RKO (cell line): ENCODE measurements around the gene CBLB.
A peak's percentile ranks its signal among the peaks of the same experiment; 100 is the strongest.
"Not testable (repeated sequence)": the region's sequence is repeated elsewhere in the genome, so short reads cannot be mapped to it uniquely, and the experiment has no call there.

Experiments used
- DNase-seq: peaks from one replicate; pipeline ENCODE4 v3.0.0-alpha.2; 2016; ENCODE audit warnings: low spot score

Gene CBLB

GRCh38 chr3:105786241-105786640 lies 82.6 kb downstream of the CBLB start:
- no peak for DNase-seq

- no peak for DNase-seq
Observed at GRCh38 chr3:105785803-105786202, 83.0 kb downstream of the CBLB start.

GRCh38 chr3:105783631-105784030 lies 85.2 kb downstream of the CBLB start:
- no peak for DNase-seq

GRCh38 chr3:105781871-105782270 lies 86.9 kb downstream of the CBLB start:
- no peak for DNase-seq

GRCh38 chr3:105780107-105780506 lies 88.7 kb downstream of the CBLB start:
- DNase-seq, result no peak

- DNase-seq, result no peak
Observed at GRCh38 chr3:105775368-105775767, 93.4 kb downstream of the CBLB start.

GRCh38 chr3:105774444-105775180 lies 94.2 kb downstream of the CBLB start:
- no peak for DNase-seq

GRCh38 chr3:105773291-105773690 lies 95.5 kb downstream of the CBLB start:
- no peak for DNase-seq

GRCh38 chr3:105772635-105773034 lies 96.2 kb downstream of the CBLB start:
- no peak for DNase-seq

GRCh38 chr3:105771392-105771791 lies 97.4 kb downstream of the CBLB start:
- no peak for DNase-seq

- DNase-seq, result no peak
Observed at GRCh38 chr3:105770410-105770809, 98.4 kb downstream of the CBLB start.

GRCh38 chr3:105767776-105768175 lies 101.0 kb downstream of the CBLB start:
- DNase-seq, result no peak

GRCh38 chr3:105767216-105767615 lies 101.6 kb downstream of the CBLB start:
- DNase-seq, result no peak

GRCh38 chr3:105765308-105765639 lies 103.5 kb downstream of the CBLB start:
- DNase-seq, result no peak

- no peak for DNase-seq
Observed at GRCh38 chr3:105764378-105765307, 104.2 kb downstream of the CBLB start.

- no peak for DNase-seq
Observed at GRCh38 chr3:105763659-105764036, 105.2 kb downstream of the CBLB start.

- no peak for DNase-seq
Observed at GRCh38 chr3:105762749-105763658, 105.8 kb downstream of the CBLB start.

GRCh38 chr3:105762214-105762613 lies 106.6 kb downstream of the CBLB start:
- not testable (repeated sequence) for DNase-seq

GRCh38 chr3:105759442-105760078 lies 109.3 kb downstream of the CBLB start:
- DNase-seq, result no peak

- peak; percentile 26 for DNase-seq
Observed at GRCh38 chr3:105758451-105758850, 110.4 kb downstream of the CBLB start.

GRCh38 chr3:105755121-105755886 lies 113.5 kb downstream of the CBLB start:
- no peak for DNase-seq
